Measurements from ENCODE around the gene UBB.

DNA sequence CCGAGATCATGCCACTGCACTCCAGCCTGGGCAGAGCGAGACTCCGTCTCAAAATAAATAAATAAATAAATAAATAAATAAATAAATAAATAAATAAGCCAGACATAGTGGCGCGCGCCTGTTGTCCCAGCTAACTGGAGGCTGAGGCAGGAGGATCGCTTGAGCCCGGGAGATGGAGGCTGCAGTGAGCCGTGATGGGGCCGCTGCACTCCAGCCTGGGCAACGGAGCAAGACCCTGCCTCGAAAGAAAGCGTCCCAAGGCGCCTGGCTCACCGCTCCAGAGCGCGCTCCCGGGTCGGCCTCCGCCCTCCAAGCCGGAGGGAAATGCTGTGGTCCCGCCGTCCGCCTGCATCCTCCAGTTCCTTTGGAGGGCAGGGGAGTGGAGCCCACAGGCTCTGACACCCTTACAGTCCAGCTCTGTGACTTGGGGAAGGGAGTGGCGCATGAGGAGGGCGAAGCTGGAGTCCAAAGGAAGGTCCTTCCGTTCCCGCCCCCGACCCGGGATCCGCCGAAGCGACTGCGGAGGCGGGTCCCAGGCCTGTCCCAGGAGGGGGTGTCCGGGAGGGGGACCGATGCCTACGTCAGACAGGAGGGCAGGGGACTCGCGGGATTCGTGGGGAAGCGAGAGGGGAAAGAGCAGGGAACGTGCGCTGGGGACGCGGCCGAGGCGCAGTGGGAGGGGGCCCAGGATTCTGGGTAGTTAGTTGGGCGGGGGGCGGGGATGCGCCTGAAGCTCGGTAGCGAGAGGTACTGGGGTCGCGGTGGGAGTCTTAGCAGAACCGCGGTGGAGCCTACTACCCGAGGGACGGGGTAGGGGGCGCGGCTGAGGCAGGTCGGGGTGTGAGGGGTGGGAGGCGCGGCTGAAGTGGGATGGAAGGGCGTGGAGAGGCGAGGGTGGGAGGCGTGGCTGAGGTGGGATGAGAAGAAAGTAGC, 26.1 kb downstream of the UBB start:
- TF ChIP-seq, protein P1, sequence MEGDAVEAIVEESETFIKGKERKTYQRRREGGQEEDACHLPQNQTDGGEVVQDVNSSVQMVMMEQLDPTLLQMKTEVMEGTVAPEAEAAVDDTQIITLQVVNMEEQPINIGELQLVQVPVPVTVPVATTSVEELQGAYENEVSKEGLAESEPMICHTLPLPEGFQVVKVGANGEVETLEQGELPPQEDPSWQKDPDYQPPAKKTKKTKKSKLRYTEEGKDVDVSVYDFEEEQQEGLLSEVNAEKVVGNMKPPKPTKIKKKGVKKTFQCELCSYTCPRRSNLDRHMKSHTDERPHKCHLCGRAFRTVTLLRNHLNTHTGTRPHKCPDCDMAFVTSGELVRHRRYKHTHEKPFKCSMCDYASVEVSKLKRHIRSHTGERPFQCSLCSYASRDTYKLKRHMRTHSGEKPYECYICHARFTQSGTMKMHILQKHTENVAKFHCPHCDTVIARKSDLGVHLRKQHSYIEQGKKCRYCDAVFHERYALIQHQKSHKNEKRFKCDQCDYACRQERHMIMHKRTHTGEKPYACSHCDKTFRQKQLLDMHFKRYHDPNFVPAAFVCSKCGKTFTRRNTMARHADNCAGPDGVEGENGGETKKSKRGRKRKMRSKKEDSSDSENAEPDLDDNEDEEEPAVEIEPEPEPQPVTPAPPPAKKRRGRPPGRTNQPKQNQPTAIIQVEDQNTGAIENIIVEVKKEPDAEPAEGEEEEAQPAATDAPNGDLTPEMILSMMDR (IDR thresholded peaks at IDR 0.05): no peak
- peak in 1 of 2 donors; percentile 19 for TF ChIP-seq POLR2A (IDR thresholded peaks at IDR 0.05)
